GM18502 (cell line): ENCODE data around the gene GPR157.
"Not testable (repeated sequence)": the region's sequence is repeated elsewhere in the genome, so short reads cannot be mapped to it uniquely, and the experiment has no call there.

Experiments used
- ATAC-seq: cut with Tn5 transposase; IDR thresholded peaks from one replicate; pipeline ENCODE4 v1.9.1; 2021; ENCODE audit warnings: mild to moderate bottlenecking; ENCODE audit not compliant: unreplicated experiment, poor library complexity

Gene GPR157, protein sequence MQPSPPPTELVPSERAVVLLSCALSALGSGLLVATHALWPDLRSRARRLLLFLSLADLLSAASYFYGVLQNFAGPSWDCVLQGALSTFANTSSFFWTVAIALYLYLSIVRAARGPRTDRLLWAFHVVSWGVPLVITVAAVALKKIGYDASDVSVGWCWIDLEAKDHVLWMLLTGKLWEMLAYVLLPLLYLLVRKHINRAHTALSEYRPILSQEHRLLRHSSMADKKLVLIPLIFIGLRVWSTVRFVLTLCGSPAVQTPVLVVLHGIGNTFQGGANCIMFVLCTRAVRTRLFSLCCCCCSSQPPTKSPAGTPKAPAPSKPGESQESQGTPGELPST

DNA sequence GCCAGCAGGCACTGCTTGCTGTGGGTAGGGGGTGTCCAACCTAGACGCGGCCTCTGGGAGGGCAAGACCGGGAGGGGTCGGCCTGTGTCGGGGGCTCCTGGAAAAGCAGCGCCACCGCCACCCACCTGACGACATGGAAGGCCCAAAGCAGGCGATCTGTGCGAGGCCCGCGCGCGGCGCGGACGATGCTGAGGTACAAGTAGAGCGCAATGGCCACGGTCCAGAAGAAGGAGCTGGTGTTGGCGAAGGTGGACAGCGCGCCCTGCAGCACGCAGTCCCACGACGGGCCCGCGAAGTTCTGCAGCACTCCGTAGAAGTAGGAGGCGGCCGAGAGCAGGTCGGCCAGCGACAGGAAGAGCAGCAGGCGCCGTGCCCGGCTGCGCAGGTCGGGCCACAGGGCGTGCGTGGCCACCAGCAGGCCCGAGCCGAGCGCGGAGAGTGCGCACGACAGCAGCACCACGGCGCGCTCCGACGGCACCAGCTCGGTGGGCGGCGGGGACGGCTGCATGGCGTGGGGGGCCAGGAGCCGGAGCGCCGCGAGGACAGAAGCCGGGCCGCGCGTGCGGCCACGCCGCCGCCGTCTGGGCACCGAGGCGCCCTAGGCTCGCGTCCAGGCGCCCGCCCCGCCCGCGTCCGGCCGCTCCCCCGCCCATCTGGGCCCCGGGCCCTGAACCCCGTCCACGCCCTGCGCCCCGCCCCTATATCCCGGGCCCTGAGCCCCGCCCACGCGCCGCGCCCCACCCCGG, at the start of gene GPR157:
GPR157 (minus strand) TSS at position 583 of the 746 bp plus-strand sequence; CDS start at position 508, 75 bp downstream.
- ATAC-seq: peak; percentile 67

DNA sequence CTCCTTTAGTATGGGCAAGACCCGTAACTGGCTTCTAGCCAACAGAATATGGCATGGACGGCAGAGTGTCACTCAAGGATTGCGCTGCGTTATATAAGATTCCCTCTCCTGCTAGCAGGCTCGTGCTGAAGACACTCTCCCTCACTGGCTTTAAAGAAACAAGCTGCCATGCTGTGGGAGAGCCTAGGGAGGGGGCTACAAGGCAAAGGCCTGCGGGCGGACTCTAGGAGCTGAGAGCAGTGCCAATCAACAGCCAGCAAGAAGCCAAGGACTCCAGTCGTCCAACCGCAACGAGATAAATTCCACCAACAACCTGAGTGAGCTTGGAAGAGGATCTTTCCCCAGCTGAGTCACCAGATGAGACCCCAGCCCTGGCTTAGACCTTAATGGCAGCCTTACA, 45.9 kb upstream of the GPR157 start:
- ATAC-seq: no peak

DNA sequence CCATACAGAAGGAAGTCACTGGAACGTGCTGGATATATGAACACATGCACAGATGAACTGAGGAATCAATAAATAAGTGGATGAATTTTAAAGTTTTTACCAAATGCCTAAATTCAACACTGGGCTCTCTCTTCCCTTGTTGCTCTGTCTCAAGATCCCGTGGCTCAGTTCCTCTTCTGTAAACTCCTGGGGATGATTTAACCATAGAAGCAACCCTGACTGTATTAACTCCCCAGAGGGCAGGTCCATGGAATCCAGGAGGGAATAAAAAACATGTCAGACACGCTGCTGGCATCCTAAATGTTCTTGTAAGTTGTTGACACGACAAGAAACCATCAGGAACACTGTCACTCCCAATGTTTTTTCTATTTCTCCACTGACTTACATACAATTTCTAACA, 45.3 kb upstream of the GPR157 start:
- ATAC-seq: no peak

DNA sequence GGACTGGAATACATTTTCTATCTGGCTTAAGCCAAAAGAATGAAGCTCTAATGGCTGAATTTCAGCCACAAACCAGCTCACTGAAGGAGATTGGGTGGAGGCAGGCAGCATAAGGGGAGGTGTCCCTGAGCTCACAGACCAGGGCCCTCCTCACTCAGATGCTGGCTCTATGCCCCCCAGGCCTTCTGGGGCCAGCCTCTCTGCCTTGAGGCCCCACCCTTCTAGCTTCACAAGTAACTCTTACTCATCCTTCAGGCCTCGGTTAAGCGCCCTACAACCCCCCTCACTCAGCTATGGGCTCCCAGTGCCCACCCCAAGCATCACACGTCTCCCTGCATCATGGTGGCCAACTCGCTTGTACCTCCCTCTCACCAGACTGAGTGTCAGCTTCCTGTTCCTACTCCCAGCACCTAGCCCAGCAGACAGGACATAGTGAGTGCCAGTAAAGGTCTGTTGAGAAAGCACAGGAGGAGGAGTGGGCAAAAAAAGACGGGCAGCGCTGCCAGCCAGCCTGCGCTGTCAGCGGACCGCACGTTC, 40.8 kb upstream of the GPR157 start:
- ATAC-seq: no peak

DNA sequence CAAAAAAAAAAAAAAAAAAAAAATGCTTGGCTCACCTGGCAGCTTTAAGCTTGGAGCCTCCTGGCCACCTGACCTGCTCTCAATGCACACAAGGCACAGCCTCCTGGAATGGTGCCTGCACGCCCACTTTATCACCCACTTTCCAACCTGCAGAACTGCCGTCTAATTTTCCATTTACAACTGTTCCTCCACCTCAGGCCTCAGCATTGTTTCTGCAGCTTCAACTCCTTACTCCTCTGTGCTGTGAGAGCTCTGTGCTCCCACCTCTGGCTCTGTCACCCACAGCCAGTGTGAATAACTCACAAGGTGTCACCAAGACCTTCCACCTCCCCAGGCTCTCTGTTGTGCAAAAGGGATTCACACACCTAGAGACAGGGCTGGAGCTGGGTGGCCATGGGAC, 38.7 kb upstream of the GPR157 start:
- no peak for ATAC-seq

DNA sequence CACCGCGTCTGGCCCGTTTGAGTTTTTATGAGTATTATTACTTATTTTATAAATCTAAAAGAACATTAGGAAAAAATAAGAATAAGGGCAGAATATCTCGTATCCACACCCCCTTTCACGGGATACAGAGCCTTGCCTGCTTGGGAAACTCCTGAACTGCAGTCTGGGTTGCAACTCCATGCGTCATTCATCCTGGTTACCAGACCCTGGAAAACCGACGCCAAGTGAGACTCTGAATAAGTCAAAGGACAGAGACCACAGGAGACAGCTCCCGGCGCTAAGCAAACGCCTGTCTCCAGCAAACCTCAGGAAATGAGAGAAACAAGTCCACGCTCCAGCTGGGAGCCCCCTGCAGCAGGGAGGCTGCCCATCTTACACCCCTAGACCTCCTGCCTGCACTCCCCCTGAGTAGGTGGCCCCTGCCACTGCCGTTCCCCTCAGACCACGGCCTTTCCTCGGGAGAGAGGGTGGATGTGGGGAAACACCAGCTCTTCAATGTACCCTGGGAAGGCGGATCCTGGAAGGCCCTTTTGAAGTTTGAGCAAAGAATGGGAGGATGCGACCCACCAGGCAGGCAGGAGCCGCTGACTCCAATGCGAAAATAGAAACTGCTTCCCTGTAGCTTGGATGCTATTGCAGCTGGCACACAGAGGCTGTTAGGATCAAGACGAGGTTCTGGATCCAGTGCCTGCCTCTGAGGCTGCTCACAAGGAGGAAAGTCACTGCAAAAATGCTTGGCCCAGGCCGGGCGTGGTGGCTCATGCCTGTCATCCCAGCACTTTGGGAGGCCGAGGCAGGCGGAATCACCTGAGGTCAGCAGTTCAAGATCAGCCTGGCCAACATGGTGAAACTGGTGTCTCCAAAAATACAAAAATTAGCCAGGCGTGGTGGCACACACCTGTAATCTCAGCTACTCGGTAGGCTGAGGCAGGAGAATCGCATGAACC, 37.7 kb upstream of the GPR157 start:
- no peak for ATAC-seq

DNA sequence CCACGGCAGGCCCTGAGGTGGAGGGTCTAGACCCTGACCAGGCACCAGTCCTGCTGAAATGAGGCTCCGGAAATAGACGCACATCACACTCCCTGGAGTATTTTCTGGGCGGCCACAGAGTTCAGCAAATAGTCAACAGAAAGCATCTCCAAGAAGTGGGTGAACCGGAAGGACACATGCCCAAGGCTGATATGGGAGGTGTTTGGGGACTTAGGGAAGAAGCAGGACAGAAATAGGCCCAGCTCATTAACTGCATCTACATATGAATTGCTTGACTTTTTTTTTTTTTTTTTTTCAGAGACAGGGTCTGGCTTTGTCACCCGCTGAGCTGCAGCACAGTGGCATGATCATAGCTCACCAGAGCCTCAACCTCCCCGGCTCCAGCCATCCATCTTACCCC, 36.5 kb upstream of the GPR157 start:
- no peak for ATAC-seq

DNA sequence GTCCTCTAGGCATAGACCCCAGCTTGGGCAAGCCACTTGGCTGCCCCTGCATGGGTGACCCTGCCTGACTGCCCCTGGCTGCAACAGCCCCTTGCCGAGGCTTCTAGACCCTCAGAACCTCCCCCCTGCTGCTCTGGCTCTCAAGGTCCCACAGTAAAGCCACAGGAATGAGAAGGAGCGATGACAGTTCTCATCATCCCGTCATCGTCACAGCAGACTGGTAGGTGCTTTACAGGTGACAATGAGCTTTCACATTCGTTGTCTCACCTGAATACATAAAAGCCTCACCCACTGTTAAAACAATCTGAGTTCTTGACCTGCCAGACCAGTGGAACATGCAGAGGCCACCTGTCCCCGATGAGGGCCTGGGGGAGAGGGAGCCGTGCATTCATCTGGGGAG, 36.0 kb upstream of the GPR157 start:
- ATAC-seq: no peak

DNA sequence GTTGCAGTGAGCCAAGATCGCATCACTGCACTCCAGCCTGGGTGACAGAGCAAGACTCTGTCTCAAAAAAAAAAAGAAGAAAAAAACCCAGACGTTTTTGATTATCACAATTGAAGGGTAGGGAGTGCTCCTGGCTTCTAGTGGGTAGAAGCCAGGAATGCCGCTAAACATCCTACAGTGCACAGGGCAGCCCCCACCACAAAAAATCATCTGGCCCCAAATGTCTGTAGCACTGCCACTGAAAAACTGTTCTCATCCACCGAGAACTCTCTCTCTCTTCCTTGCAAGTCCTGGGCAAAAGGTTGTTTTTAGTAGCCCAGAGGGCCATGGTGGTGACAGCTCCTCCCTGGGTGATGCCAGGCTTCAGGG, 35.6 kb upstream of the GPR157 start:
- ATAC-seq: no peak

DNA sequence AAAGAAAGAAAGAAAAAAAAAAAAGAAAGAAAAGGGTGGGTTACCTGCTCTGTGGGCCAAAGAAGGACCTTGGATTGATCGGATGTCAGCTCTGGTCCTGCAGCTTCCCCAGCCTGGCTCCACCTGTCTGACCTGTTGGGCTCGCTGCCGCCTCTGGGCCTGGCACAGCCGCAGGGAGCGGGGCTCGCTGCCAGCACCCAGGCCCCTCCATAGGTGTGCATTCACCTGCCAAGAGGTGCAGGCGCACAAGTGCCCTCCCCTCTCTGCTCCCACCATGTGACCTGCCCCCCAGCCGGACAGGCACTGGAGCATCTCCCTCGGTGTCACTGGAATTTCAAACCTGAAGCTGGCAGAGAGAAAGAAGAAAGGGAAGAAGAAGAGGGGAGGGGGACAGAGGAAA, 33.1 kb upstream of the GPR157 start:
- no peak for ATAC-seq

DNA sequence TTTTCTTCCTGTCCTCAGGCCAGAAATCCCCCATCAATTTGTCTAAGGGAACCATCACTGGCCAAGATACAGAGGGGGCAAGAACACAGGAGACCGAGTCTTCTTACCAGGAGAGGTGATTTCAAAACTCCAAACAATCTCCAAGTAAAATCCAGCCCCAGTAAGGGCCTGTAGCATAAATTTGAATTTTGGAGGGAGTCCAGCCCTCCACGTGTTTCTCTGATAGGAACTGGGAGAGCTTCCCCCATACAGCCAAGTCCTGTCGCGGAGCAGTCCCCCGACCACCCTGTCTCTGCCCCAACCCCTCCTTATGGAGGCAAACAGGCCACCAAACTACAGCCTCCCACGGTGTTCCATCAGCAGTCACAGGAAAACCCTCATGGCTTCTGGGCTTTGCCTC, 32.4 kb upstream of the GPR157 start:
- no peak for ATAC-seq

DNA sequence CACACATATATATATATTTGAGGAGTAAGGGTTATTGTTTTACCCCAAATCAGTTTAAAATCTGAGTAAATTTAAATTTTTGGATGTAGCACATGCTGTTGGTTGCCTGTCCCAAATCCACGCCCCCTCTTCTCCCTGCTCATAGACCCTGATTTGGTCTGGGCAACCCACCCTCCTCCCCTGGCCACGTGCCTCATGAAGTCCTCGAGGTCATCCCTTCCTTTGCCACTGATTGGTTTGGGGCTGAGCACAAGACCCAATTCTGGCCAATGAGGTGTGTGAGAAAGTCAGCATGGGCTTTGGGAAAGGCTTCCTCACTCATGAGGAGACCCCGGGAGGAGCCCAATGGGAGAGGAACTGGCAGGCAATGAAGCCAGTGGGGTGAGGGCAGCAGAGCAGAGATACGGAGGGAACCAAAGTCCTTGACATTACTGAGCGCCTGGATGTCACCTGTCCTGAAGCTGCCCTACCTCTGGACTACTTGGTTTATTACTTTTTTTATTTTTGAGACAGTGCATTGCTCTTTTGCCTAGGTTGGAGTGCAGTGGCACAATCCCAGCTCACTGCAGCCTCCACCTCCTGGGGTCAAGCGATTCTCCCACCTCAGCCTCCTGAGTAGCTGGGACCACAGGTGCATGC, 31.3 kb upstream of the GPR157 start:
- no peak for ATAC-seq

DNA sequence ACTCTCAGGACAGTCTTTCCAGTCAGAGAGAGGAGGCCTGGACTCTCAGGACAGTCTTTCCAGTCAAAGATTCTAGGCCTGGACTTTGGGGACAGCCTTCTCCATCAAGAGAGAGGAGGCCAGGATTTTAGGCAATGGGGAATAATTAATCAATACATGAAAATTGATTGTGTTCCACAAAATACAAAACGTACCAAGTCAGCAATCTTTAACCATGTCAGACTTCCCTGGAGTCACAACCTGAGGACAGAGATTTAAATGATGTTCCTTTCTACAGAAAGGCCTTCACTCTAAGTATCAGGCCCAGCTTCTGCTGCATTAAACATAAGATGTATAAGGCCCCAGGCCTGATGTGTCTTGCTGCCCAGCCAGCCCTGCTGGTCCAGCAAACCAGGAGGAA, 27.0 kb upstream of the GPR157 start:
- ATAC-seq: no peak

DNA sequence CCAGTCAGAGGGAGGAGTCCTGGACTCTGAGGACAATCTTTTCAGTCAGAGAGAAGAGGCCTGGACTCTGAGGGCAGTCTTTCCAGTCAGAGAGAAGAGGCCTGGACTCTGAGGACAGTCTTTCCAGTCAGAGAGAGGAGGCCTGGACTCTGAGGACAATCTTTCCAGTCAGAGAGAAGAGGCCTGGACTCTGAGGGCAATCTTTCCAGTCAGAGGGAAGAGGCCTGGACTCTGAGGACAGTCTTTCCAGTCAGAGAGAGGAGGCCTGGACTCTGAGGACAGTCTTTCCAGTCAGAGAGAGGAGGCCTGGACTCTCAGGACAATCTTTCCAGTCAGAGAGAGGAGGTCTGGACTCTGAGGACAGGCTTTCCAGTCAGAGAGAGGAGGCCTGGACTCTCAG, 26.5 kb upstream of the GPR157 start:
- not testable (repeated sequence) for ATAC-seq

DNA sequence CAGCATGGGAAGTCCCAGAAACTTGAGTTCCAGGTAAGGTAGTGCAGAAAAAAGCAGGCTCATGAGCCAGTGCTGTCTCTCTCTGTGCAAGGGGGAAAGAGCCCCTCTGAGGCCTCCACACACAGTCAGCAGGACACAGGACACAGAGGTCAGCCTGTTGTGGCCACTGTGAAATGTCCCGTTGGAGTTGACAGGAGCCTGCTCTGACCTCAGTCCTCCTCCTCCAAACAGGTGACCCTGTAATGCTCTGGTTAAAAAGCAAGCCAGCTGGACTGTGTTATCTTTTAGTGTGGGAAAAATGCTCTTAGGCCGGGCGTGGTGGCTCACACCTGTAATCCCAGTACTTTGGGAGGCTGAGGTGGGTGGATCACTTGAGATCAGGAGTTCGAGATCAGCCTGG, 24.2 kb upstream of the GPR157 start:
- no peak for ATAC-seq

DNA sequence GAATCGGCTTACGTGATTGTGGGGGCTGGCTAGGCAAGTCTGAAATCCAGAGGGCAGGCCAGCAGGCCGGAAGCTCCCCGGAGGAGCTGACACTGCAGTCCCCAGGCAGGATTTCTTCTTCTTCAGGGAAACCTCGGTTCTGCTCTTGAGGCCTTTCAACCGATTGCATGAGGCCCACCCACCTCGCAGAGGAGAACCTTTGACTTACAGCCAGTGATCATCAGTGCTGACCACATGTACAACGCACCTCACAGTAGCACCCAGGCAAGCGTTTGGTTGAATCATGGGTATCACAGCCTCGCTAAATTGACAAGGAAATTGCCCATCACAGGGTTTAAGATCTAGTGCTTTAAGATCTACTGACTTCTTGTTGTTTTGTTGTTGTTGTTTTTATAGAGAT, 23.6 kb upstream of the GPR157 start:
- ATAC-seq: no peak

DNA sequence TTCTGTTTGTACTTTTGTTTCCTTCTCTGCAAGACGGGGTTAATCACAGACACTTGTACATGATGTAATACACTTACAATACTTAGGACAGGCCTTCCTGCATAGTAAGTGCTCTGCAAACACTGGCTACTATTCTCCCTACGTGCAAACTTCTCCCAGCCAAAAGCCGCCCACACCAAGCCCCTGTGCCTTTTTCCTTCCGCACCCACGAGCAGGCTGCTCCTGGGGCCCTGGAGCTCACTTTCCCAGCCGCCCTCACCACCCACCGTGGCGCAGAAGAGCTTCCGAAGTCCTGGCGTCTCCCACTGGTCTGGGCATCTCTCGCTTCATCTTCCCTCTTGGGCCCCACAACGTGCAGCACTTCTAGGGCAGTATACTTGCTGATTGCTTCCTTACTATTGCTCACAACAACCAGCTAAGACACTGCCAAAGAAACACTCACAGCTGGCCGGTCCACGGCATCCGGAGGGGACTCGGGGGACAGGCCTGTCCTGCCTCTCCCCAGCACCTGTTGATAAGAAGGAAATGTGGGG, 22.5 kb upstream of the GPR157 start:
- ATAC-seq: no peak

DNA sequence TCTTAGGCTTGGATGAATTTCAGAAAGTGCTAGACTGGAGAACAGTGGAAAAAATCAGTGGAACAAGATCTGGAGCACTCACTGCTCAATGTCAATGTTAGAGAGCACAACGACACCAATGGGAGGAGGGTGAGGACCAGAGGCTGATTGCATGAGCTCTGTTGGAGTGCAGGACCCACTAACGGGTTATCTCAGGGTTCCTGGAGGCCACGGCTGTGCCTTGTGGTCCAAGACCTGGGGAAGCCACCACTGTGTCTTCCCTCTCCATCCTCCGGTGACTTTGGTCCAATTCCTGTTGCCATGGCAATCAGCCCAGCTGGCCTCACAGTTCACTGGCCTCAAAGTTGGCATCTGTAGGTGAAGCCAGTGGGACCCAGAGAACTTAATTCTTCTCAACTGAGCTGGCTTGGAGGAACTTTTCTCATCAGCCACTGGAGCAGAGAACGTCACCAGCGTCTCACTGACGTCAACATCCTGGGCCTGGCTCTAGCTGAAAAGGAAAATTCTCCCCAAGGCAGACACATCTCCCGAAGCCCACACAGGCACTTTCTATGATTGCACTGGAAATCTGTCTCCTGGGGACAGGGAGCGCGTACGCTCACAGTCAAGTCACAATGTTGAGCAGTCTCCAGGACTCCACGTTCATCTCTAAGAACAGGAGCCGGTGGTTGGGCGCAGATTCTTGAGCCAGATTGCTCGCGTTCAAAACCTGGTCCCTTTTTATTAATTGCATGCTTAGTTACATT, 21.9 kb upstream of the GPR157 start:
- ATAC-seq: no peak
